Measurements from ENCODE around the gene DGCR6.

- TF ChIP-seq CTCF (conservative IDR thresholded peaks at IDR 0.05) (no peak), ZFX (IDR thresholded peaks at IDR 0.05) (no peak)
Observed at GRCh38 chr22:18954990-18955571, 49.0 kb downstream of the DGCR6 start.

Measured in C4-2B (cell line).